HL-60 (cell line): ENCODE results near the gene TGM5.

Experiments used
- DNase-seq, 2 experiments: peaks; one replicate each; pipeline ENCODE4 v3.0.0-alpha.2; 2010 to 2020; ENCODE audit warnings: low read depth in 1 of 2, low spot score in 1 of 2
- H3K27ac ChIP-seq: fragments of 250-450 bp; sonication (Bioruptor Pico); replicated peaks from 2 replicates; pipeline ENCODE4 v1.5.1; 2020; ENCODE audit warnings: mild to moderate bottlenecking, moderate library complexity
- H3K27me3 ChIP-seq: fragments of 250-450 bp; sonication (Bioruptor Pico); 2 replicates; pipeline ENCODE4 v1.5.1; 2021; ENCODE audit warnings: mild to moderate bottlenecking, moderate library complexity; ENCODE audit not compliant: insufficient read depth, poor library complexity, severe bottlenecking
- H3K4me3 ChIP-seq: replicated peaks from 2 replicates; pipeline ENCODE4 v1.5.1; 2011; ENCODE audit warnings: mild to moderate bottlenecking, control low read depth, low read length; ENCODE audit not compliant: insufficient read depth
- CTCF ChIP-seq: IDR thresholded peaks from one replicate; pipeline ENCODE4 v1.5.1; 2011; ENCODE audit warnings: low read length, control low read depth, inconsistent platforms; ENCODE audit not compliant: insufficient read depth
- GABPA ChIP-seq: IDR thresholded peaks from 2 replicates; pipeline ENCODE4 v1.6.1; 2012; ENCODE audit warnings: low read depth
- POLR2AphosphoS5 ChIP-seq: IDR thresholded peaks from 2 replicates; pipeline ENCODE4 v1.6.1; 2012; ENCODE audit warnings: low read depth
- SPI1 ChIP-seq: IDR thresholded peaks from 2 replicates; pipeline ENCODE4 v1.6.1; 2012; ENCODE audit warnings: low read depth, mild to moderate bottlenecking, borderline replicate concordance
- TF ChIP-seq, protein P1 (sequence below): IDR thresholded peaks from 2 replicates; pipeline ENCODE4 v1.6.1; 2012; ENCODE audit warnings: low read depth; ENCODE audit not compliant: insufficient replicate concordance

The TGM5 gene

GRCh38 chr15:43302205-43302817 lies 35.6 kb upstream of the TGM5 start, which contains the start of gene TGM7:
Gene TGM7, minus strand, starts transcription at chr15:43302255.
- TF ChIP-seq GABPA (no peak), POLR2AphosphoS5 (no peak), SPI1 (no peak), CTCF (no peak)
- TF ChIP-seq, protein P1, sequence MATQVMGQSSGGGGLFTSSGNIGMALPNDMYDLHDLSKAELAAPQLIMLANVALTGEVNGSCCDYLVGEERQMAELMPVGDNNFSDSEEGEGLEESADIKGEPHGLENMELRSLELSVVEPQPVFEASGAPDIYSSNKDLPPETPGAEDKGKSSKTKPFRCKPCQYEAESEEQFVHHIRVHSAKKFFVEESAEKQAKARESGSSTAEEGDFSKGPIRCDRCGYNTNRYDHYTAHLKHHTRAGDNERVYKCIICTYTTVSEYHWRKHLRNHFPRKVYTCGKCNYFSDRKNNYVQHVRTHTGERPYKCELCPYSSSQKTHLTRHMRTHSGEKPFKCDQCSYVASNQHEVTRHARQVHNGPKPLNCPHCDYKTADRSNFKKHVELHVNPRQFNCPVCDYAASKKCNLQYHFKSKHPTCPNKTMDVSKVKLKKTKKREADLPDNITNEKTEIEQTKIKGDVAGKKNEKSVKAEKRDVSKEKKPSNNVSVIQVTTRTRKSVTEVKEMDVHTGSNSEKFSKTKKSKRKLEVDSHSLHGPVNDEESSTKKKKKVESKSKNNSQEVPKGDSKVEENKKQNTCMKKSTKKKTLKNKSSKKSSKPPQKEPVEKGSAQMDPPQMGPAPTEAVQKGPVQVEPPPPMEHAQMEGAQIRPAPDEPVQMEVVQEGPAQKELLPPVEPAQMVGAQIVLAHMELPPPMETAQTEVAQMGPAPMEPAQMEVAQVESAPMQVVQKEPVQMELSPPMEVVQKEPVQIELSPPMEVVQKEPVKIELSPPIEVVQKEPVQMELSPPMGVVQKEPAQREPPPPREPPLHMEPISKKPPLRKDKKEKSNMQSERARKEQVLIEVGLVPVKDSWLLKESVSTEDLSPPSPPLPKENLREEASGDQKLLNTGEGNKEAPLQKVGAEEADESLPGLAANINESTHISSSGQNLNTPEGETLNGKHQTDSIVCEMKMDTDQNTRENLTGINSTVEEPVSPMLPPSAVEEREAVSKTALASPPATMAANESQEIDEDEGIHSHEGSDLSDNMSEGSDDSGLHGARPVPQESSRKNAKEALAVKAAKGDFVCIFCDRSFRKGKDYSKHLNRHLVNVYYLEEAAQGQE: no peak
- Histone ChIP-seq H3K27me3 (peaks cover 4% of the 10 kb centered on the region), H3K4me3 (no peak within 1 kb of the TSS), H3K27ac (no peak within 1 kb of the TSS)
- DNase-seq: no peak

GRCh38 chr15:43299884-43300283 lies 33.2 kb upstream of the TGM5 start:
- no peak overlapping the region for H3K4me3 ChIP-seq
- no peak overlapping the region for H3K27ac ChIP-seq
- no peak for TF ChIP-seq GABPA
- TF ChIP-seq CTCF: no peak
- TF ChIP-seq, protein P1: no peak
- no peak for TF ChIP-seq SPI1
- TF ChIP-seq POLR2AphosphoS5: no peak
- peaks cover 4% of the 10 kb centered on the region for H3K27me3 ChIP-seq
- DNase-seq: no peak

GRCh38 chr15:43299411-43299810 lies 32.7 kb upstream of the TGM5 start:
- H3K27me3 ChIP-seq: peaks cover 2% of the 10 kb centered on the region
- TF ChIP-seq GABPA (no peak), CTCF (no peak), SPI1 (no peak)
- H3K27ac ChIP-seq: no peak overlapping the region
- no peak for DNase-seq
- H3K4me3 ChIP-seq: no peak overlapping the region

DNA sequence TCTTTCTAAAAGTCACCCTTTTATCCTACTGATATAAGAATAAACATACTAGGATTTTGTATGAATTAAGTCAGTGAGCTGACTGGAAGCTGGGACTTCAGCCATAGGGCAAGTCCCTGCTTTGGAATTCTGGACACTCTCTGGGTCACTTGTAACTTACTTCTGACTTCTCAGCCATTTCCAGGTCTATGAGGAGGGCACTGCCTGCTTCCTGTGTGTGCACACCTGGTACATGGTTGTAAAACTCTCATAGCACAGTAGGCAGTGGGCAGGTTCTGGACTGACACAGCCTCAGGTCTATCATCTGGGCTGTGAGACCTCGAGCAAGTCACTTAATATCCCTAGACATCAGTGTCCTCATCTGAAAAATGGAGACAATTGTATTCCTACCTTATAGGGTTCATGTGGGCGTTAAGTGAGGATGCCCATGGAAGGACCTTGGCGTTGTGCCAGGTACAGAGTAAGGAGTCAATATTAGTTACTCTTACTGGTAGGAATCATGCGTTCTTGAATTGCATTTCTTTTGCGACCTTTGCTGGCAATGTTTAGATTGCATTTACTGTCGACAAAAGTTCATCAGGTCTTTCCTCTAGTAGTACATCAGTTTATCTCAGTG lies 27.5 kb upstream of the TGM5 start:
- Histone ChIP-seq H3K27ac (no peak overlapping the region), H3K4me3 (no peak overlapping the region), H3K27me3 (no peaks in the 10 kb centered on the region)
- no peak for DNase-seq
- TF ChIP-seq SPI1 (no peak), GABPA (no peak), CTCF (no peak), POLR2AphosphoS5 (no peak)
- TF ChIP-seq, protein P1: no peak
